SK-N-MC (cell line): ENCODE results near the gene TMCO4.
A peak's percentile ranks its signal among the peaks of the same experiment; 100 is the strongest.

ENCODE experiments used
- DNase-seq: peaks from one replicate; pipeline ENCODE4 v3.0.0-alpha.2; 2011; ENCODE audit warnings: low read depth, low spot score
- H3K27ac ChIP-seq: fragments of 200-600 bp; sonication (generic); 2 replicates; pipeline ENCODE4 v1.5.1; 2016; ENCODE audit warnings: mixed run types
- H3K36me3 ChIP-seq: fragments of 200-600 bp; sonication (generic); 2 replicates; pipeline ENCODE4 v1.6.1; 2017; ENCODE audit warnings: antibody characterized with exemption, low read length, mixed read lengths; ENCODE audit not compliant: insufficient read depth
- H3K4me3 ChIP-seq: fragments of 200-600 bp; sonication (generic); 2 replicates; pipeline ENCODE4 v1.5.1; 2016
- H3K9ac ChIP-seq: fragments of 200-600 bp; sonication (generic); 2 replicates; pipeline ENCODE4 v1.8.0; 2017; ENCODE audit warnings: mixed run types, mixed read lengths; ENCODE audit not compliant: insufficient read length
- H3K9me3 ChIP-seq: fragments of 200-600 bp; sonication (generic); 2 replicates; pipeline ENCODE4 v1.6.1; 2017; ENCODE audit warnings: low read depth, mild to moderate bottlenecking, antibody characterized with exemption, low read length, moderate library complexity, mixed read lengths
- EZH2 ChIP-seq: fragments of 200-600 bp; sonication (generic); IDR thresholded peaks from one replicate; pipeline ENCODE4 v1.6.1; 2017; ENCODE audit warnings: antibody characterized with exemption
- FOXP2 ChIP-seq: optimal IDR thresholded peaks from 2 replicates; pipeline ENCODE3; 2011; ENCODE audit warnings: mild to moderate bottlenecking, moderate library complexity; ENCODE audit not compliant: insufficient read depth; ENCODE audit errors: extremely low read length, control extremely low read depth
- POLR2AphosphoS5 ChIP-seq: IDR thresholded peaks from 2 replicates; pipeline ENCODE4 v1.6.1; 2012; ENCODE audit warnings: mild to moderate bottlenecking, low read depth, low read length, borderline replicate concordance

TMCO4 gene

DNA sequence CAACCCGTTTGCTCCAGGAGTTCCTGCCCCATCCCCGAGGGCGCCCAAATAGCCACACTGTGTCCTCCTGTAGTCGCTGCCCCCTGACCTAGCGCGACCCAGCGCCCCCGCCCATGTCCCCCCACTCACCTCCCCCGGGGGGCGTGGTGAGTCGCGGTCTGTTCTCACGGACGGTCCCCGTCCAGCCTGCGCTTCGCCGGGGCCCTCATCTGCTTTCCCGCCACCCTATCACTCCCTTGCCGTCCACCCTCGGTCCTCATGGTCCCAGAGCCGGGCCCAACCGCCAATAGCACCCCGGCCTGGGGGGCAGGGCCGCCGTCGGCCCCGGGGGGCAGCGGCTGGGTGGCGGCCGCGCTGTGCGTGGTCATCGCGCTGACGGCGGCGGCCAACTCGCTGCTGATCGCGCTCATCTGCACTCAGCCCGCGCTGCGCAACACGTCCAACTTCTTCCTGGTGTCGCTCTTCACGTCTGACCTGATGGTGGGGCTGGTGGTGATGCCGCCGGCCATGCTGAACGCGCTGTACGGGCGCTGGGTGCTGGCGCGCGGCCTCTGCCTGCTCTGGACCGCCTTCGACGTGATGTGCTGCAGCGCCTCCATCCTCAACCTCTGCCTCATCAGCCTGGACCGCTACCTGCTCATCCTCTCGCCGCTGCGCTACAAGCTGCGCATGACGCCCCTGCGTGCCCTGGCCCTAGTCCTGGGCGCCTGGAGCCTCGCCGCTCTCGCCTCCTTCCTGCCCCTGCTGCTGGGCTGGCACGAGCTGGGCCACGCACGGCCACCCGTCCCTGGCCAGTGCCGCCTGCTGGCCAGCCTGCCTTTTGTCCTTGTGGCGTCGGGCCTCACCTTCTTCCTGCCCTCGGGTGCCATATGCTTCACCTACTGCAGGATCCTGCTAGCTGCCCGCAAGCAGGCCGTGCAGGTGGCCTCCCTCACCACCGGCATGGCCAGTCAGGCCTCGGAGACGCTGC is 133.9 kb downstream of the TMCO4 start:
- no peak for DNase-seq
- Histone ChIP-seq H3K9ac (no peak overlapping the region), H3K27ac (no peak overlapping the region), H3K9me3 (no peaks in the 10 kb centered on the region), H3K36me3 (no peaks in the 10 kb centered on the region), H3K4me3 (no peak overlapping the region)
- TF ChIP-seq POLR2AphosphoS5 (no peak), EZH2 (peak; percentile 8)

DNA sequence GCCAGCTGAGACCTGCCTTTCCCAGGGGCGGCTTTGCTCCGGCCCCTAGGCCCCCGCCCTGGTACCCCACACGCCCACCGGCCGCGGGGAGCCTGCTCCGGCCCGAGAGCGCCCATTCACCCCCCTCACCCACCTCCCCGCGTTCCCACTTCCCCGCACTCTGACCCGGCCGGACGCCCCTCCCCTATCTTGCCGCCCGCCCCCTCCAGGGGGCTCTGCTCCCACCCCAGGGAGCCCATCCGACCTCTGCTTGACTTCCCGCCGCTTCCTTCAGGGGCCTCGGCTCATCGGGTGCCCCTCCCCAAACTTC is 134.6 kb downstream of the TMCO4 start:
- Histone ChIP-seq H3K27ac (no peak overlapping the region), H3K9me3 (no peaks in the 10 kb centered on the region), H3K36me3 (no peaks in the 10 kb centered on the region), H3K4me3 (peak overlapping the region; percentile 22; the same call in 1 of the 2 replicates), H3K9ac (no peak overlapping the region)
- DNase-seq = no peak
- TF ChIP-seq POLR2AphosphoS5 = no peak
- TF ChIP-seq EZH2 = peak; percentile 26
- TF ChIP-seq FOXP2 = no peak

DNA sequence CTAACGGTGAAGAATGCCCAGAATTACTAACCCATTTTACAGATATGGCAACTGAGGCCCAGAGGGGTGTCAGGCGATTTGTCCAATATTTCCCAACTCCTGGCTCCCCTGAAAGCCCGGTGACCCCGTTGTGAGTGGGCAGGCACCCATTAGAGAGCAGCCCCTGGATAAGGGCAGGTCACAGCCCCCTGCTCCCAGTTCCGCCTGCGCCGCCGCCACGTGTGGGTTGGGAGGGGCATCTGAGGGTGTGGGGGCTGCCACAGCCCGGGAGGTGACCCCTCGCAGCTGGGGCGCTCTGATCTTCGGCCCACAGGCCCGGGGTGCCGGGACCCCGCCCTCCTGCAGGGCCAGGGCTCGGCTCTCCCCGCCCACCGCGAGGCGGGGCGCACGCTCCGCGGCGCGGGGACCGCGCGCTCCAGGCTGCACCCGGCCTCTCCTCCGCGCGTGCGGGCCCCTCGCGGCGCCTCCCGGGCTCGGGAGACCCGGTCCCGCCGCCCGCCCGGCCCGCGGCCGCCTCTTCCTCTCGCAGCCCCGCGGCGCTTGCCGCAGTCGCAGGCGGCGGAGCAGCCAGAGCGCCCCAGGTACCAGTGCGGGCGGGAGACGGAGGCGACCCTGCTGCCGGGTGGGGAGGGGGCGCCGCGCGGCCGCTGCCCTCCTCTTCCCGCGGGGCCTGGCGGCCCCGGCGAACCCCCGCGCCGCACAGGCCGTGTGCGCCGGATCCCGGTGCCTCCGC is 135.1 kb downstream of the TMCO4 start, which contains the start of gene HTR6:
TSS of gene HTR6 (plus strand) at position 423 of the 733 bp plus-strand sequence. CDS start 879 bp downstream, outside the sequence.
- TF ChIP-seq EZH2 (no peak), POLR2AphosphoS5 (no peak), FOXP2 (no peak)
- no peak within 1 kb of the TSS for H3K9ac ChIP-seq
- H3K9me3 ChIP-seq = no peaks in the 10 kb centered on the region
- peak within 1 kb of the TSS; percentile 22; the same call in 1 of the 2 replicates for H3K4me3 ChIP-seq
- no peak for DNase-seq
- H3K36me3 ChIP-seq = no peaks in the 10 kb centered on the region
- H3K27ac ChIP-seq = no peak within 1 kb of the TSS

DNA sequence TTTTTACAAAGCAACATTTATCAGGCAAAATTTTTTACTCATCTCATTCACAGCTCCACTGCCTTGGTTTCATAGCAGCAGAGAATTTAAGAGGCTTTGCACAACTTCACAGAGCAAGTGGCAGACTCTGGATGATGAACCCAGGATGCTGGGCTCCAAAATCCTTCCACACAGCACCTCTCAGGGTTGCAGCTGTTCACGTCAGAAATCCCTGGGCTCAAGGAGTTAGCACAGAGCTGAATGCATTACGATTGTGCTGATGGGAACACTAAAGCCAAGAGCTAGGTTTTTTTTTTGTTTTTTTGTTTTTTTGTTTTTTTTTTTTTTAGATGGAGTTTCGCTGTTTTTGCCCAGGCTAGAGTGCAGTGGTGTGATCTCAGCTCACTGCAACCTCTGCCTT is 137.4 kb downstream of the TMCO4 start:
- Histone ChIP-seq H3K9ac (no peak overlapping the region), H3K36me3 (no peaks in the 10 kb centered on the region), H3K4me3 (no peak overlapping the region), H3K9me3 (no peaks in the 10 kb centered on the region), H3K27ac (no peak overlapping the region)
- no peak for DNase-seq
- TF ChIP-seq POLR2AphosphoS5 (no peak), EZH2 (no peak), FOXP2 (no peak)

DNA sequence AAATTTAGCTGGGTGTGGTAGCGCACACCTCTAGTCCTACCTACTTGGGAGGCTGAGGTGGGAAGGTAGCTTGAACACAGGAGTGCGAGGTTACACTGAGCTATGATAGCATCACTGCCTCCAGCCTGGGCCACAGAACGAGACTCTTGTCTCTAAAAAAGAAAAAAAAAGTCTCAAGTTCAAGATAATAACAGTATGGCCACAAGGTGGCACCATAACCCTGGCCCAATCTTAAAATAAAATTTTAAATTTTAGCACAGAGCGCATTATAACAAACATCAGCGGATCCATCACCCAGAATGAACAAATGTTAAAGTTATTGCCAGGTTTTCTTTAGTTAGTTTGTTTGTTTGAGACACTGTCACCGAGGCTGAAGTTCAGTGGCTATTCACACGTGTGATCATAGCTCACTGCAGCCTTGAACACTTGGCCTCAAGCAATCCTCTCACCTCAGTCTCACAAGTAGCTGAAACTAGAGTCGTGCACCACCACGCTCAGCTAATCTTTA is 137.9 kb downstream of the TMCO4 start:
- TF ChIP-seq POLR2AphosphoS5 = no peak
- TF ChIP-seq EZH2 = no peak
- H3K9ac ChIP-seq = no peak overlapping the region
- no peak overlapping the region for H3K4me3 ChIP-seq
- peak; percentile 30 for DNase-seq
- H3K36me3 ChIP-seq = no peaks in the 10 kb centered on the region
- H3K9me3 ChIP-seq = no peaks in the 10 kb centered on the region
- H3K27ac ChIP-seq = no peak overlapping the region

DNA sequence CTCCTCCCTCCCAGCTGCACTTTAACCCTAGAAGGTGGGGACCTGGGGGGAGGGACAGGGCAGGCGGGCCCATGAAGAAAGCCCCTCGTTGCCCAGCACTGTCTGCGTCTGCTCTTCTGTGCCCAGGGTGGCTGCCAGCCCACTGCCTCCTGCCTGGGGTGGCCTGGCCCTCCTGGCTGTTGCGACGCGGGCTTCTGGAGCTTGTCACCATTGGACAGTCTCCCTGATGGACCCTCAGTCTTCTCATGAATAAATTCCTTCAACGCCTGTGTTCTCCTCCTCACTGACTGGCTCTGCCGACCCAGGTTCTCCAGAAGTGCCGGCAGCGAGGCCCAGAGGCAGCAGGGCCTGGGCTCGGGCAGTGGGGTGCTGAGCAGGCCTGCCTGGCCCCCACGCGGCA is 141.5 kb downstream of the TMCO4 start:
- Histone ChIP-seq H3K27ac (no peak overlapping the region), H3K36me3 (no peaks in the 10 kb centered on the region), H3K9ac (no peak overlapping the region), H3K9me3 (no peaks in the 10 kb centered on the region), H3K4me3 (no peak overlapping the region)
- TF ChIP-seq EZH2 (no peak), POLR2AphosphoS5 (no peak), FOXP2 (no peak)
- DNase-seq = no peak

DNA sequence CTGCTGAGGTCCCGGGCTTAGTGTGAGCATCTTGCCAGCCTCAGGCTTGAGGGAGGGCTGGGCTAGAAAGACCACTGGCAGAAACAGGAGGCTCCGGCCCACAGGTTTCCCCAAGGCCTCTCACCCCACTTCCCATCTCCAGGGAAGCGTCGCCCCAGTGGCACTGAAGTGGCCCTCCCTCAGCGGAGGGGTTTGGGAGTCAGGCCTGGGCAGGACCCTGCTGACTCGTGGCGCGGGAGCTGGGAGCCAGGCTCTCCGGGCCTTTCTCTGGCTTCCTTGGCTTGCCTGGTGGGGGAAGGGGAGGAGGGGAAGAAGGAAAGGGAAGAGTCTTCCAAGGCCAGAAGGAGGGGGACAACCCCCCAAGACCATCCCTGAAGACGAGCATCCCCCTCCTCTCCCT is 142.2 kb downstream of the TMCO4 start:
- H3K36me3 ChIP-seq = no peaks in the 10 kb centered on the region
- TF ChIP-seq EZH2 (no peak), POLR2AphosphoS5 (no peak)
- no peak overlapping the region for H3K9ac ChIP-seq
- no peak overlapping the region for H3K27ac ChIP-seq
- H3K9me3 ChIP-seq = no peaks in the 10 kb centered on the region
- no peak overlapping the region for H3K4me3 ChIP-seq
- no peak for DNase-seq

DNA sequence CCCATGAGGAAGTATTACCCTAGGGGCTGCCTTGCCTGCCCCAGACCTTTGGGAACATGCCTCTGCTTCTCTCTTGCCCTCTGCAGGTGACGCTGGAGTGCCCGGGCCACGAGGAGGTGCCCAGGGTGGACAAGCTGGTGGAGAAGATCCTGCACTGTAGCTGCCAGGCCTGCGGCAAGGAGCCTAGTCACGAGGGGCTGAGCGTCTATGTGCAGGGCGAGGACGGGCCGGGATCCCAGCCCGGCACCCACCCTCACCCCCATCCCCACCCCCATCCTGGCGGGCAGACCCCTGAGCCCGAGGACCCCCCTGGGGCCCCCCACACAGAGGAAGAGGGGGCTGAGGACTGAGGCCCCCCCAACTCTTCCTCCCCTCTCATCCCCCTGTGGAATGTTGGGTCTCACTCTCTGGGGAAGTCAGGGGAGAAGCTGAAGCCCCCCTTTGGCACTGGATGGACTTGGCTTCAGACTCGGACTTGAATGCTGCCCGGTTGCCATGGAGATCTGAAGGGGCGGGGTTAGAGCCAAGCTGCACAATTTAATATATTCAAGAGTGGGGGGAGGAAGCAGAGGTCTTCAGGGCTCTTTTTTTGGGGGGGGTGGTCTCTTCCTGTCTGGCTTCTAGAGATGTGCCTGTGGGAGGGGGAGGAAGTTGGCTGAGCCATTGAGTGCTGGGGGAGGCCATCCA is 142.8 kb downstream of the TMCO4 start:
- no peak overlapping the region for H3K27ac ChIP-seq
- no peak for DNase-seq
- no peak overlapping the region for H3K9ac ChIP-seq
- no peaks in the 10 kb centered on the region for H3K9me3 ChIP-seq
- H3K36me3 ChIP-seq = no peaks in the 10 kb centered on the region
- TF ChIP-seq FOXP2 = no peak
- TF ChIP-seq POLR2AphosphoS5 = no peak
- no peak for TF ChIP-seq EZH2
- no peak overlapping the region for H3K4me3 ChIP-seq
